GM19438 (cell line): Measurements from ENCODE around the gene TSSK2.

Experiments
- ATAC-seq: cut with Tn5 transposase; IDR thresholded peaks from one replicate; pipeline ENCODE4 v1.9.1; 2021; ENCODE audit warnings: low read depth; ENCODE audit not compliant: unreplicated experiment

TSSK2 gene

GRCh38 chr22:19122752-19123492, 8.2 kb upstream of the TSSK2 start:
- no peak for ATAC-seq

GRCh38 chr22:19123936-19124335, 7.2 kb upstream of the TSSK2 start:
- no peak for ATAC-seq

GRCh38 chr22:19124377-19124776, 6.7 kb upstream of the TSSK2 start:
- ATAC-seq: no peak

GRCh38 chr22:19125011-19125410, 6.1 kb upstream of the TSSK2 start:
- no peak for ATAC-seq

- ATAC-seq: no peak
These were observed 5.4 kb upstream of the TSSK2 start for GRCh38 chr22:19125474-19126308.

DNA sequence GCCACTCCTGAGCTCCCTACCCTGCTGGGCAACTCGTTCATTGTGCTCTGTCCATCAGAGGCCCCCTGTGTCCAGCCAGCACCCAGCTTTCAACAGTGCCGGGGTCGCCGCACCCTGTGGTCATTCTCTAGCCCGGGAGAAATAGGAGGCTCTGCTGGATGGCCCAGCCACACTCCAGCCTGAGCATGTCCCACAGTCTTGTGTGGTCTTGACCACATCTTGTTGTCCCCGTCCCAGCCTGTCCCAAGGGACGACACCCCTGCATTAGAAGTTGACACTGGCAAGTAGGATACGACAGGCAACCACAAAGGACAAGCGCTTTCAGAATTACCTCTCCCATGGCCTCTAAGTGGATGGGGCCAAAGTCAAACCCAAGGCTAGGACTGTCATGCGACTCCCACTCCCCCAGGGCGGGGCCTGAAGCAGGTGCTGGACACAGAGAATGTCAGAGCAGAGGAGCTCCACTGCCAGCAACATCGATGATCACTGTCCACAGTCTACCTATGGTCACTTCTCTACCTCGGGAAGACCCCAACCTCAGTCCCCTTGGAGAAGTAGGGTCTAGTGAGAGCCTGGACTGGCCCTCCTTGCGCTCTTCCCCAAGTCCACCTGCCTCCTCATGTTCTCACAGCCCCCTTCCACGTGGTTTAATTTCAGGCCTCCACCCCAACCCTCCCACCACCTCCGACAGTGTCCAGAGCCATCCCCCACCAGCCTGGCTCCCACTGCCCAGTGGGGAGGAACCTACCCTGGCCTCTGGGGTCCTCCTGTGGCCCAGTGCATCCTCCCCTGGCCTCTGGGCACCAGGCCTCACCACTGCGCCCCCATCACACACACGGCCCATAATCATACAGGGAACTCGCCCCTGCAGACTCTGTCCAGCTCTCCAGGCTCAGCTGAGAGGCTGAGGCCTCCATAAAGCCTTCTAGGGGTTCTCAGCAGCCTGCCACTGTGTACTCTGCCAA, 4.5 kb upstream of the TSSK2 start:
- no peak for ATAC-seq

DNA sequence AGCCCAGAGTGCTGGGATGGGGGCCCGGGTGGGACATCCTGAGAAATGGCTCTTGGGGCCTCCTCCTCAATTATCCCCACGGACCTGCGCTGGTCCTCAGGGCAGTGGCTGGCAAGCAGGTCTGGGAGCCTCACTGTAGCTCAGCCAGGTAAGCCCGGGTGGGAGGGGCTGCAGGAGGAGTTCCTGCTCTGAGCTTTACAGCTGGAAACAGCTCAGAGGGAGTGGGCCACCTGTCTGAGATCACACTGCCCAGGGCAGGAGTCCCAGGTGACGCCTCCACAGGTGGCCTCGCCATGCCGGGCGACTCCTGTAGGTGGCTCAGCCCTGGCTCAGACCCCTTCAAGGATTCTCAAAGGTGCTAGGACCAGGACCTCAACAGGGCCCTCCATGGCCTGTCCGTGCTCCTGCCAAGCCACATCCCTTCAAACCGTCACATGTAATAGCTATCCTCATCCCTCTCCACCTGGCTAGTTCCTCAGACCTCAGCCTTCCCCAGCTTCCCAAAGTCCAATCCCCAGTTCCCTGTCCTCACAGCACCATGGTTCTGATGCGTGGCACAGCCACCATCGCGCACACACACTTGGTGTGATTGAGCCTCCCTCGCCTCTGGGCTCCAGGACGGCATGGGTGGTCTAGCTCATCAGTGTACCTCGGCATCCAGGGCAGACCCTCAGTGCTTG, 3.6 kb upstream of the TSSK2 start:
- ATAC-seq: no peak

GRCh38 chr22:19128009-19128401, 3.1 kb upstream of the TSSK2 start:
- ATAC-seq: no peak

- no peak for ATAC-seq
These were observed 2.0 kb upstream of the TSSK2 start for GRCh38 chr22:19128946-19129727.

DNA sequence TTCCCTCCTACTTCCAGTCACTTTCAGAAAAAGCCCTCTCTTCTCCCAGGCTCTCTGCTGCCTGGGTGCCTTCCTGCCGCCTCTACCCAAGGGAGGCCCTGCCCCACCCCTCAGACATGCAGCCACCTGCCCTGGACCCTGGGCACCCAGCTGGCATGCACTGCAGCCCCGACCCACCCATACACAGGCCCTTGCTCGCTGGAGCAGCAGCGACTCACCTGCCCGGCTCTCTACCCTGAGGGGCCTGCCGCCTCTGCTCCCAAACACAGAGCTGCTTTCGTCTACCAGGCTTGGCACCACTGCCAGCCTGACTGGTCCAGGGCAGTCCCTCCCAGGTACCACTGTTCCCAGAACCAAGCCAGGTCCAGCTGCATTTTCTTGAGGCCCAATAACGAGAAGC, 1.2 kb upstream of the TSSK2 start:
- ATAC-seq: no peak

DNA sequence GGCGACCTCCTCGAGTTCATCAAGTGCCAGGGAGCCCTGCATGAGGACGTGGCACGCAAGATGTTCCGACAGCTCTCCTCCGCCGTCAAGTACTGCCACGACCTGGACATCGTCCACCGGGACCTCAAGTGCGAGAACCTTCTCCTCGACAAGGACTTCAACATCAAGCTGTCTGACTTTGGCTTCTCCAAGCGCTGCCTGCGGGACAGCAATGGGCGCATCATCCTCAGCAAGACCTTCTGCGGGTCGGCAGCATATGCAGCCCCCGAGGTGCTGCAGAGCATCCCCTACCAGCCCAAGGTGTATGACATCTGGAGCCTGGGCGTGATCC, 542 bp downstream of the TSSK2 start:
- no peak for ATAC-seq

- no peak for ATAC-seq
These were observed 1.0 kb downstream of the TSSK2 start for GRCh38 chr22:19132153-19132552.

DNA sequence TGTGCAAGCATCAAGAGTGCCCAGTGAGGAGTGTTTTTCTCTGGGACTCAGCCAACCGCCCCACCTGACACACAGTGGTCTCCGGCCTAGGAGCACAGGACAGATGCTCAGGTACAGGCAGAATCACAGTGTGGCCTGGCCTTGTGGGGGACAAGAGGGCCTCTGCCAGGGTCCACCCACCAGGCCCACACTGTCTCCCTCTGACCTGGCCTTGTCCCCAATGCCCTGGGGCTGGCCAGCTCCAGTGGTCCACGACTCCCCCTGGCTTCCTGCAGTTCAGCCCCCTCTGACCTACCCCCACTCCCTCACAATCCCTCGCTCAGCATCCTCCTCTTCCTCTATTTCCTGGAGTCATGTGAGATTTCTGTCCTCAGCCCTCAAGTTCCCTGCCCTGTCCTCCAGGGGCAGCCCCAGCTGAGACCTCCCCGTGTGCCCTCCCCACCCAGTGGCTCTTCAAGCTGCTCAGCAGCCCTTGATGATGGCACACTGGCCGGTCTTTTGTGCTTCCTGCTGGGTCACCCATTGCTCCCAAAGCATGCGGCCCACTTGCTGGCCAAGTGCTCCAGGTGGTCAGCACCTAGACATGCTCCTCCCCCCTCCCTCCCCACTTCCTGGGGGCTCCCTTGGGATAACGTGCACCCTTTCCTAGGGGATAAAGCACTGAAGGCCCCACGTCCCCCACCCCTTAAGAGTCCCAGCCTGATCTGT, 1.7 kb downstream of the TSSK2 start:
- ATAC-seq: no peak

GRCh38 chr22:19133561-19133960, 2.5 kb downstream of the TSSK2 start:
- ATAC-seq: no peak

DNA sequence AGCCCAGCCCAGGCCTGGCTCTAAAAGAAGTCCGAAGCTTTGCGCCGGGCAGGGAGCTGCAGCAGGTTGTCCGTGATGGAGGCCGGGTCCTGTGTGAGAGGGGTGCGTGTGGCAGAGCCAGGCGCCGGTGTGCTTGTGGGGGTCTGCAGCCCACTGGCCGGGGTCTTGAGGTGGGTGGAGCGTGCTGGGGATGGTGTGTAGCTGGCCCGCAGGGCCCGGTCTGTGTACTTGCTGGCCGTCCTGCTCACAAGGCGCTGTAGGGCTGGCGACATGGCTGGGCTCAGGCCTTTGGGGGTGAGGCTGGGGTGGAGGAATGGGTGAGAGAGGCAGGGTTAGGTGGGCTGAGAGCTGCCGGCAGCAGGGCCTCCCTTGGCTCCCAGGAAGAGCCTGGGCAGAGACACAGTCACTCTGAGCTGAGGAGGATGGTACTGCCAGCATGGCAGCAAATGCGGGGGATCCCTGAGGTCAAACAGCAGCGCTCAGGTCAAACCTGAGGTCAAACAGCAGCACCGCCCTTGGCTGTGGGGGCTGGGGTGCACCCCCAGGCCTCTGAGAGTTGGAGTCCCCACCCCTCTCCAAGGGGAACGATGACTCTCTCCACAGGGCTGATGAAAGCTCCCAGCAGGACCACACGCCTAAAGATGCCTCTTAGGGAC, 3.2 kb downstream of the TSSK2 start:
- no peak for ATAC-seq

- no peak for ATAC-seq
These were observed 3.8 kb downstream of the TSSK2 start for GRCh38 chr22:19134874-19135273.

DNA sequence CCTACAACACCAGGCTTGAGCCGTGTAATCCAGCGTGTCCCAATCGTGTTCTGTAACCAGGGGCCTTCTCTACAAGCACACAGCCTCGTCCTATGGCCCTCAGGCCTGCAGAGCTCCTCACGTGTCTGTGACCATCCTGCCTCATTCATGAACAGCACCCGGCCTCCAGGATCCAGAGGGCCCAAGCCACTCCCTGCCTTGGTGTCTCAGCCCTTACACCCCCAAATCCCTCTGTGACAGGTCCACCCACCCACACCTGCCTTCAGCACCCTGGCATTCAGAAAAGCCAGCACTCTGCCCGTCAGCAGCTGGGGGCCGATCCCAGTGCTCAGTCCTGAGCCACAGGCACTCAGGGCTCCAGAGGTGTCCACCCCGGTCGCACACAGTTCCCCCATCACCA, 5.8 kb downstream of the TSSK2 start:
- no peak for ATAC-seq

DNA sequence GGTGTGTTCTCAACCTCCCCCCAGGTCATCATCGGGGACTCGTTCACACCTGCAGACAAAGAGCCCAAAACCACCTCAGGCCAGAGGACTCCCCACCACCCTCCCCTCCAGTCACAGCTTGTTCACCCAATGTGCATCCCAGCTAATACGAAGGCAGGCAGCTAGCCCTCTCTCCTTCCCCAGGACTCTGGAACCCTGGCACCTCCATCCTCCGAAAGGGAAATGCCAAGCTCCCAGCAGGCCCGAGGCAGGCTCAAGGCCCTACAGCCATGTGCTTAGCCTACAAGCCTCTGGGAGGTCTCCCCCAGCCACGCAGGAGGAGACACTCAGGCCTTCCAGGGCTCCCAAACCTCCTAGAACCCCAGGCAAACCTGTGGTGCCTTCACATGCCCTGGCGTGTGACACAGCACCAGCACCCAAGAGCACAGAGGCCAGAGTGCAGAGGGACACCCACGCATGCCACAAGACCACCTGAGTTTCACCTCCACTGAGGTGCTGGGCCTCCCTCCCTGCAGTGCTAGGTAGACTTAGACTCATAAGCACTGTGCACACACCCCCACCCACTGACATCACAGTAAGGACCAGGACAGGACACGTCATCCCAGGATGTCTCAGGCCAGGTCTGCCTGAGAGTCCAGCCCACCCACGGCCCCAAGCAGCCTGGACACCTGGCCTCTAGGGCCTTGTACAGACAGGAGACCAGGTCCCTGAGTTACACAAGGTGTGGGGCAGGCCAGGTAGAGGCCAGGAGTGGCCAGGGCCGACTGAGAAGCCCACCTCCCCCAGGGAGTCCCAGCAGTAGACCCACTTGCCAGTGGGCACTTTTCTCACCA, 6.5 kb downstream of the TSSK2 start:
- ATAC-seq: no peak
